Activated CD8-positive, alpha-beta memory T cell treated with anti-CD3 and anti-CD28 coated beads, Interleukin-2, amount 50 U/mL, for 4 hours (primary cell): Measurements from ENCODE around the gene MRPS27.
A peak's percentile ranks its signal among the peaks of the same experiment; 100 is the strongest.
"Not testable (repeated sequence)": the region's sequence is repeated elsewhere in the genome, so short reads cannot be mapped to it uniquely, and the experiment has no call there.

Experiments used
- DNase-seq: peaks from one replicate; pipeline ENCODE4 v3.0.0-alpha.2; 2020

Gene MRPS27

DNA sequence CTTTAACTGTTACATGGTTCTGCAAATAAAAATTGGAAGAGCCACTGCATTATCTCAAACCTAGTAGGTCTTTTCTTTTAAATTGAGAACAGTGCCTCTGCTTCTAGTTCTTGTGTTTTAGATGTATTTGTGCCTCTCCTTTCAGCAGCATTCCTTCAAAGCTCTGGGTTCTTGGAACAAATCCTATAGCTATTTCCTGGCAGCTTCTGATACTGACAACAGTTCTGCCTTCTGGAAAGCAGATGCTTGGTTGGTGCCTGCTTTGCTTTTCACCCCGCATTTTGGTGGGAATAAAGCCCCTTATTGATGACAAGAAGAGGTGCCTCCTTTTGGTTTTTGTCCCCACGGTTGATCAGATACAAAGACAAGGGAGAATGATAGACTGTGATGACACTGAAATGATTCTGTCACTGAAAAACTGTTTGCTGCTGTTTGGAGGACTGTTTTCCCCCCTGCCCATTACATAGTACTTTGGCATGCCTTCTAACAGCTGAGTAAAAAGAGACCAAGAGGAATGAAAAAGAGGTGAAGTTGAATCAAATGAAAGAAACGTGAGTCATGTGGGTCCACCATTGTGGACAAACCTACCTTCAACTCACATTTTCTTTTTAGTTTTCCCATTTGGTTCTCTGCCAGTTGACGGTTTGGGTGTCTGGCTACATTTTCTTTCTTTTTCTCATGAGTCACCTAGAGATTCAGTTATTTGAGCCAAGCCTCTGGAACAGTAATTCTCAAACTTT is 5.7 kb upstream of the MRPS27 start:
- DNase-seq: no peak

DNA sequence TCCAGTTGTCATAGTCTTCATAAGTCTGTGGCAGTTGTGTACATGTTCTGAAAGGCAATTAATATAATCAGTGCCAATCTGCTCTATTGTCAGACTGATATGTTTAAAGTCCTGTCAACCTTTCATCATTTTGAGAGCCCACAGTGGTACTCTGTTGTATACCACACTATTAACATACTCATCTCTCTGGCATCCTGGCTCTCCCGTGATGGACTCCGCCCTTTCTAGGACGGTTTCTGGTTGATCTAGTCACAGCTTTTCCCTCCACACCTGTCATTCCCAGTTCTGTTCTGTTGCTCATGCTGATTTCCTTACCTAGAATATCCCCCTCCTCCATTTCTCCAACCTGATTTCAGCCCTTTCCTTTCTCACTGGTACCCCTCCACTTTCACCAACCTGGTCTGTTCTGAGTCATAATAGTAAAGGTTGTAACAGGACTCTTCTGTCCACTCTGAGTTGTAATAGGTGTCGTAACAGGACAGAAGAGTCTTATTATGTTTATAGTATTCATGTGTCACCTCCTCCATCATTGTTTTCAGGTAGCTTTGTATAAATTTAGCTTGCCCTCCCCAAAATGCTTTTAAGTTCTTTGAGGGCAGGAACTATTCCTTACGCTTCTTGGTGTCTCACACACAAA is 4.3 kb upstream of the MRPS27 start:
- no peak for DNase-seq

DNA sequence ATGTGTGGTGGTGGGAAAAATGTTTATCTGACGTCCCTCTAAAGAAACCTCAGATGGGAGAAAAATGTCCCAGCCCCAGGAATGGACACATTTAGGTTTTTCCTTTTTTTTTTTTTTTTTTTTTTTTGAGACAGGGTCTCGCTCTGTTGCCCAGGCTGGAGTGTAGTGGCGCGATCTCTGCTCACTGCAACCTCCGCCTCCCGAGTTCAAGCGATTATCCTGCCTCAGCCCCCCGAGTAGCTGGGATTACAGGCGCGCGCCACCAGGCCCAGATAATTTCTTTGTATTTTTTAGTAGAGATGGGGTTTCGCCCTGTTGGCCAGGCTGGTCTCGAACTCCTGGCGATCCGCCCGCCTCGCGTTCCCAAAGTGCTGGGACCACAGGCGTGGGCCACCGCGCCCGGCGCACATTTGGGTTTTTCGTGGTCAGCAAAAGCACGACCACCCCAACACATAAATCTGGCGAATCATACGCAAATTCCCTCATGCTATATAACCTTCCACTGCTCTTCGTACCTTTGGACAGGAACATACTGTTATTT is 535 bp downstream of the MRPS27 start:
- DNase-seq: peak; percentile 31

DNA sequence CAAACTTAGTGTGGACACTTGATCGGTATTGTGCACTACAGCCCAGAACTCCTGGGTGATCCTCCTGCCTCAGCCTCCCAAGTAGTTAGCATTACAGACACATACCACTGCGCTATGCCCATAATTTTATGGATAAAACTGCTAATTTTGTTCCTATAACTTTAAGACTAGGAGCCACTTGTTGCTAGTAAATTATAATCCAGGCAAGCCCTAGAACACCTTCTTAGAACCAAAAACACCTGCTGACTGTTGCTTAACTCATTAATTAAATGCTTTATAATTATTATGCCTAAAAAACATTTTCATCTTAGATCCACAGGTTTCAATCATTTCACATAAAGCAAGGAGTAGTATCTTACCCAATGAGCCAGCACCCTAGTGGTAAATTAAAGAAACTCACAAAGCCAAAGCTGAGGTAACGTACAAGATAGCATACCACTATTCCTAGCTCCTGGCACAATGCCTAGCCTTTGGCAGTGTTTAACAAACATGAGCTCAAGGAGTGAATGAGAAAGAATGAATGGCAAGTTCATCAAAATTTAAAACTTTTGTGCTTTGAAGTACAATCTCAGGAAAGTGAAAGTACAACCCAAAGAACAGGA is 5.4 kb downstream of the MRPS27 start:
- DNase-seq: no peak

DNA sequence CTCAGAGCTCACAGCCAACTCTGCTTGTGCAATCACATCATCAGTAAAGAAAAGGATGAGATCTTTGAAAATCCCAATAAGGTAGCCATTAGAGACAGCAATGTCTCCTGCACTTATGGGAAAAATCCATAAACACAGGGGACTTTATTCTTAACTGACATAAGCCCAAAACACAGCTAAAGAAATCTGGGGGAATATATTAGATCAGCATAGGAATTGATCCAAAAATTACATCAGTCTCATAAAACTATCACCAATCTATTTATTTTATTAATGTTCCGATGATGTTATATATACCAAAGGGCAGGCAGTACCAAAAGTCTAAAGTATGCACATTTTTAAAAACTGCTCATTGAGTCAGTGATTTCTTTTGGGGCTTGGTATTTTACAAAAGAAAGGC is 6.9 kb downstream of the MRPS27 start:
- no peak for DNase-seq

DNA sequence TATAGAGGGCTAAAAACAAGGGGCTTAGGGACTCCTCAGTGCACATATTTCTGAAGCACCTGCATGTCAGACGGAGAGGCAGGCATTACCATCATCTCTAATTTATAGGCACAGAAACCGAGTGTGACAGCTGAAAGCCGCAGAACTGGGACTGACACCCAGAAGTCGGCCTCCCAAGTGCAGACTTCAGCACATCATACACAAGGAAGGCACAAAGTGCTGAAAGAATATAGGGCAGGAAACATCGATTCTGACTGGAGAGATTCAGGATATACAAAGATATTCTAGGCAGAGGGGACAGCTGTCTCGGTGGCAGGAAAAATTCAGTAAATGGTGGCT is 11.2 kb downstream of the MRPS27 start:
- no peak for DNase-seq

DNA sequence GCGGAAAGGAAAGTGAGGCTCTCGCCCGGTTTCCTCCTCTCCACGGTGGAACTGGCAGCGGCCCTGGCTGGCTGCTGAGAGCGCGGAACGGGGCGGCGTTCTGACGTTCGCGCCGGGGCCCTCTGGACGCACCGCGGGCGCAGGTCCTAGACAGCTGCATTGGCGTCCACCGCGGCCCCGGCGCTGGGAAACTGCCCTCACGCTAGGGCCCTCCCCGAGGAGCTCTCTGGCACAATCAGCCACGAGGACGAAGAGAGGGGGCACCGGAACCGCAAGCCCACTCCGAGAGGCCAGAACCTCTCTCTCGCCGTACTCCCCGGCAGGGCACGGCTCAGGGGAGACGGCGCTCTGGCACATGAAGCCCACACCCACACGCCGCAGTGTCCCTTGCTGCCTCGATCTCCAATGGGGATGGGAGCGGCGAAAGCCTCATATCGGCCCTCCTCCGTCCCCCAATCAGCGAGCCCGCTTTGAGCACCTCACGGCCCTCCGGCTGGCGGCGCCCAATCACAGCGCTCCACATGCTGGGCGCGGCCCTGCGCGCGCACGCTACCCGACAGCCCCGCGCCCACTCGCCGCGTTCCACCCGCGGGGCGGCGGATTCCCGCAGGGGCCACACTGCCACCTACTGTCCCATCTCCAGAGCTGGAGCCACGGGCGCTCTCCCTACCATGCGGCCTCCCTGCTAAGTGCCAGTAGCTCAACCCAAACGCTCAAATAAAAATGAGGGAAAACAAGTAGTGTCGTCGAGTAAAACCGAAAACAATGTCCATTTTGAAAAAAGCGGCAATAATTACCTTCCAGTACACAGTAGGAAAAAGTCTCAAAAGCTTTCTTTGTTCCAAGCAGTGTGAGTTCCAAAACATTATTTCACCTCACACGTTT is 11.8 kb downstream of the MRPS27 start:
- DNase-seq: peak; percentile 95

DNA sequence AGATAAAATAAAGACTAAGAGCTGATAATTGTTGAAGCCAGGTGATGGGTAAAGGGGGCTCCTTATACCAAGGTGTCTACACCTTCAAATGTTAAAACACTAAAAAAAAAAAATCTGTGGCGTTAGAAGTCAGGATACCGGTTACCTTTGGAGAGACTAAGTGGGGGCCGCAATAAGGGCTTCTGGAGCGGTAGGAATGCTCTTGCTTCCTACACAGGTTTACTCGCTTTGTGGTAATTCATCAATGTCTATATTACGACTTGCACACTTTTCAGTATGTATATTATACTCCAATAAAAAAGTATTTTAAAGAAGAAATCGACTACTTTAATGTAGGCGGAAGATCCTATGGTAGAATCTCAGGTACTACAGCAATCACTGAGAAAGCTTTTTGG is 12.5 kb downstream of the MRPS27 start:
- no peak for DNase-seq

DNA sequence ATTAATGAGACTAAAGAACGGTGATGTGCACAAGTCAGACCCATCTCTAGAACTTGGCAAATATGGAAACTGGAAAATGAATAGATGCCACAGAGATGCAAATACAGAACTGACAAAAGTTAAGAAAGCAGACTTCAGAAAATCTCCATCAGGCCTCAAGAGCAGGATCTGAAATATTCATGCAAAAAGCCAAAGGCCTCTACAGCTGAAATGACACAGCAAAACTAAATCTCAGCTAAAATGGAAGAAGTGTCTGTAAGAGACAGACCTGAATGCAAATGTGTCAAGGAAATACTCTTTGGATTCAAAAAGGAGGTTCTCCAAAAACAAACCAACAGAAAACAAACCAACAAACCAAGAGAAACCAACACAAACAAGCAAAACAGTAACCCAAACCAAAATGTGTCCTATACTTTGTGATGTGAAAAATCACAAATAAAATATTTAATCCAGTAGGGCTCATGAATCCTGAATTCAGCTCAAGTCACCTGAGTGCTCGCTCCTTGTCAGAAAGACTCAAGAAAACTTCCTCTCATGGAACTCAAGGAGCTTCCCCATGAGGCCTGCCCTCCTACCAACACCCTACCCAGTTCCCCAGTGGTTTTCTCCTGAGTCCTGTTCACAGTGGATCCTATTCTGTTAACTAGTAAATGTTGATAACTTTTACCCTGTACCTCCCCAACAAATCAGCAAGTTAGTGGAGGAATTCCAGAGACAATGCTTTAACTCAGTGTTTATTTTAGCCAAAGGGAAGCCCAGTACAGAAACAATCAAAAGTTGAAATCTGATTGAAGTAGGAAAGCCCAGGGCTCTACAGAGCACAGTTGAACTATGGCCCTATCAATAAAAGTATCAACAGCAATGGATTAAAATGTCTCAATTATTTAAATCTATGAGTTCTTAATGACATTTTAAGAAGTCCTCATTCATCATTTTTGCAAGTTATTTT is 14.6 kb downstream of the MRPS27 start:
- DNase-seq: no peak

DNA sequence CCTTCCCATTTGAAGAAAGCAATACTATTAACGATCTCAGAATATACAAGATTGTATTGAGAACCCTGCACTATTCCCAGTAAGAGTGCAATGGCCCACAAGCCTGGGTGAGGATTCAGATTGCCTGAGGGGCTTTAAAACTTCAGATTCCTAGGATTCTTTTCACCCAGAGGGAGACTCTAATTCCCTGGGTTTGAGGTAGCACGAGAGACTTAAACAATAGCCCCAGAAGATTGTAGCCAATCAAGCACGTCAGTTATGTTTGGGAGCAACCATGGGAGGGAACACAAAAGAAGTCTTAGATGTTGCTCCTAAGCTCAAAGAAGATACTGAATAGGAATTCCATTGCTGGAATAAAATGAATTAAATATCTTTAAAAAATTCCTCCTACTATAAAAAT is 17.9 kb downstream of the MRPS27 start:
- no peak for DNase-seq

DNA sequence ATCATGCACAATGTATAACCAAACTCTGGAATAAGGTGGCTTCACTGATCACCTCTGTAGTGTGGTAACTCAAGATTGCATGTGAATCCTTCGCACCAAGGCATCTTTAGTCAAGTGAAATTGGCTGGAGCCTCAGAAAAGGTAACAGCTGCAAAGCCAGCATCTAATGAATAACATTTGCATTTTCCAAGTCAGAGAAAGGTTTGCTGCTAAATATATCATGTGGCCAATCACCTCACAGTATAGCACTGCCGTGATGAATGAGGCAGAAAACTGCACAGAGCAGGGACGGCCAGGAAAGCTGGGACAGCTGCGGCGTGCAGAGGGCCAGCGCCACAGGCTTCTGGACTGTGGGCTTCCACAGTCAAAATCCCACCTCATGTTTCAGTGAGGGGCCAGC is 18.5 kb downstream of the MRPS27 start:
- DNase-seq: no peak

DNA sequence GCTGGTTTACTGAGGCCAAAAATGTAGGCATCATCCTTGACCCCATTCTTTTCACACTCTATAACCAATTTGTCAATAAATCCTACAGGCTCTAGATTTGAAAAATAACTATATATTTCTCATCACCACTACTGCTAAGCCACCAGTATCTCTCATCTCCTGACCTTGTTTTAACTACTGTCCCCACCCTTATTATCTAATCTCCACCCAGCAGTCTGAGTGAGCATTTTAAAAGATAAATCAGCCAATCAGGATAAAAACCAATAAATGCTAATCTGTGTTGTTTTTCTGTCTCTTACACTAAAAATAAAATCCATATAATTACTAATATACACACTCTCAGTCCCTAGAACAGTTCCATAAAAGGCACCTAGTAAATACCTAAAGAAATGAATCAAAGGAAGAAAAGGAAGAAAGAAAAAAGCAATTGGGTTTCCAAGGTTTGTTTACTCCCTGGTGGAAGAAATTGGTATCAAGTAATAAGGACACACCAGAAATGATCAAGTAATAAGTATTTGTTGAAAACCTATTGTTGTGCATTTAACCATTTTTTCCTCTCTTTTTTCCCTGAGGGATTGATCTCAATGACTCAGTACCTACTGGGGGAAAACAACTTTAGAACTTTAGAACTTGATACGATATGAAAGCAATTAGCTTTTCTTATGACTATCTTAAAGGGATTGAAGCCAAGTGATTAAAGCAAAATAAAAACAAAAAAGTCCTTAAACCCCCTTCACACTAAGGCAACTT is 19.3 kb downstream of the MRPS27 start:
- no peak for DNase-seq

DNA sequence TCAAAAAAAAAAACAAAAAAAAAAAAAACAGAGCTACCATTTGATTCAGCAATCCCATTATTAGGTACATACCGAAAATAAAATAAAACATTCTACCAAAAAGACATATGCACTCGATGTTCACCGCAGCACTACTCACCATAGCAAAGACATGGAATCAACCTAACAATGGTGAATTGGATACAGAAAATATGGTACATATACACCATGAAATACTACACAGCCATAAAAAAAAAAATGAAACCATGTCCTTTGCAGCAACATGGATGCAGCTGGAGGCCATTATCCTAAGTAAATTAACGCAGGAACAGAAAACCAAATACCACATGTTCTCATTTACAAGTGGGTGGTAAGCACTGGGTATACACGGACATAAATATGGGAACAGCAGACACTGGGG is 21.3 kb downstream of the MRPS27 start:
- no peak for DNase-seq

DNA sequence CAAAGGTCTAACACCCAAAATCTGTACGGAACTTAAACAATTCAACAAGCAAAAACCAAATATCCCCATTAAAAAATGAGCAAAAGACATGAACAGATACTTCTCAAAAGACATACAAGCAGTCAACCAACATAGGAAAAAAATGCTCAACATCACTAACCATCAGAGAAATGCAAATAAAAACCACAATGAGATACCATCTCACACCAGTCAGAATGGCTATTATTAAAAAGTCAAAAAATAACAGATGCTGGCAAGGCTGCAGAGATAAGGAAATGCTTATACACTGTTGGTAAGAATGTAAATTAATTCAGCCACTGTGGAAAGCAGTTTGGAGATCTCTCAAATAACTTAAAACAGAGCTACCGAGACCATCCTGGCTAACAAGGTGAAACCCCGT is 21.9 kb downstream of the MRPS27 start:
- DNase-seq: not testable (repeated sequence)

DNA sequence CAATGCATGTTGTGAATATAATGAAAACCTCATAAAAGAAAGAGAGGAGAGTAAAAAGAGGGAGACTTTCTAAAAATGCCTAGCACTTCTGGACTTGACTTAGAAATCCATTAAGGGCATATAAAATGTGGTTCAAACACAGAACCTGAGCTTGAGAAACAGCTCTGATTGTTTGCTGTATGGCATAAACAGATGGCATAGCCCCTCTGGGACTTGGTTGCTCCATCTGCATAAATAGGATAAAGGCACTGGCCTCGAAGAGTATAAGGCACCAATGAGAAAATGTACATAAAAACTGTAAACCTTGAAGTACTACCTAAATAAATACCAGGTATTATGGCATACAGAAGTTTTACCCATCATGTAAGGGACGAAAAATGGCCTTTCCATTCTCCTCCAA is 23.8 kb downstream of the MRPS27 start:
- DNase-seq: no peak

DNA sequence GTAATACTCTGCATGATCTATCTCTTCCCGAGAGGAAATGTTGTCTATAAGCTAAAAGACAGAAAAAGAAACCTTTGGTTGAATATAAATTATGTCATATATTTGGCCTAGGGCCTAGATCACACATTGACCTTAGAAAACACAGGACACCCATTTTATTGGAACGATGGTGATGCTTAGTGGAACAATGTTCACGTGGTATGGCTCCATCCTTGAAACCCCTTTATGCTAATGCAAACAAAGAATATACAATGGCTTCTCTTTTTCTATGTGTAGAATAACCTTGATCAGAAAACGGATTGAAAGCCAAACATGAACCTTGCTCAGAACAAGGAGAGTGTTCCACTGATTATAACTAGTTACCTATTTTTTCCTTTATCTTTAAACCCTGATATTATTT is 24.5 kb downstream of the MRPS27 start:
- no peak for DNase-seq

DNA sequence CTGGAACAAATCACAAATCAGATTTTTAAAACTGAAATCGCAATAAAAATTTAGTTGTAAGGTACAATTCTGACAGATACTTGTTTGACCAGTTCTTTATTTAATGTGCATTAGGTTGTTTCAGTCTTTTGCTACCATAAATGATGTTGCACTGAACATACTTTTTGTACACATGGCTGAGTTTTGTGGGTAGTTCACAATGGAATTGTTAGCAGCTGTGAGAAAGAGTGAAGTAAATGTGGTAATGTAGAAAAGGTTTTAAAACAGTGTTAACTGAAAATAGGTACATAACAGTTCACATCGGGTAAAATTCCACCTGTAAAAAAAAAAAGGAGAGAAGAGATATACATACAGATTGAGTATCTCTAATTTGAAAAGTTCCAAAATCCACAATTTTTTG is 25.6 kb downstream of the MRPS27 start:
- DNase-seq: no peak

DNA sequence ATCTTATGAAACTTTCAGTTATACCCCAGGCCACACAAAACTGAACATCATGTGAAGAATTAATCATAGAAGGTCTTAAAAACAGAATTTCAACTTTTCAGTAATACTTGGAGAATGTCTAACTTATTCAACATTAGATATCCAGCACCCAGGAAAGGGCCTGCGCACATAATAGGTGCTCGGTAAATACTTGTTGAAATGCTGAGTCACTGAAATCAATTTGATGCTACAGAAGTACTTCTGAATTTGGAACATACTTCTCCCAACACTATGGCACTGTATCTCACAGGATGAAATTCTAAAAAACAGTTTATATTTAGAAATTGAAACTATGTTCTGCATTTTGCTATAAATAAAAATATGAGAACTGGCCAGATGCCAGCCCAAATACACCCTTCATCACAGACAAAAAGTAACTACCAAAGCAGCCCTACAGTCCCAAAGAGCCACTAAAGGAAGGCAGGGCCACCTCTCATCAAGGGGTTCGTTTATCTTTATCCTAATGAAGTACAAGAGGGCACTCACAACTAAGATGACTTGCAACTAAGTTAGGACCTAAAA is 26.5 kb downstream of the MRPS27 start:
- DNase-seq: no peak

DNA sequence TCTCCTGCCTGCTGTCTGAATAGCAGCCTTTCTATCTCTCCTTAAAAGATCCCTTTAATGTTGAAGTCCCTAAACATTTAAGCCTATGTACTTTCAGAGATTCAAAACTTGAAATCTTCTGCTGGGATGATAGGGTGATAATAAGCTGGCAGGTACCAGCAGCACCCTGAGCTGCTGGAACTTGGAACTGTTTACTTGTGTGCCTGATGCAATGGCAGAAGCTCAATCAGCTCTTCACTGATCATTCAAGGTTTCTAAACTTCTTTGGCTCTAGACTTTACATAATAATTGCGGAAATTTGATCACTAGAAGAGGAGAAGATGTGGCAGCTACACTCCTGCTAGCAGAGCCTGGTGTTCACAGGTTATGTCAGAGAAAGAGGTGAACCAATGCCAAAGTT is 27.6 kb downstream of the MRPS27 start:
- DNase-seq: no peak

DNA sequence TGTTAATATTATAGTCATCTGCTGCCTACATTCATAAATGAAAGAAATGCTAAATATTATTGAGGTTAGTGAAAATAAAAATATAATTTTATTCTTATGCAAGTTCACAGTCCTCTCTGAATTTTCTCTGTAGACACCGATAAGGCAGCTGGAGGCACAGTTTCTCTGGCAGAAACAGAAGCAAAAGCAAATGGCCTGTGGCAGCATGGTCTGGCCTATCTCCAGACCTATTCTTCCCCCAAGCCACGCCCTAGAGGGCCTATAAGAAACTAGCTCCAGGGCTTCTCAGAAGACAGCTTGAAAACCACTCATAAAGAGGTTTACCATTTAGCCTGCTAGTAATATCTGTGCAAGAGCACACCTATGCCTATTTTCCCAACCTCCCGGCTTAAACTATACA is 28.4 kb downstream of the MRPS27 start:
- DNase-seq: no peak
